HS-5 (cell line): Measurements from ENCODE around the gene NLRP8.
"Not testable (repeated sequence)": the region's sequence is repeated elsewhere in the genome, so short reads cannot be mapped to it uniquely, and the experiment has no call there.

Experiments used
- DNase-seq: peaks from one replicate; pipeline ENCODE4 v3.0.0-alpha.2; 2012; ENCODE audit warnings: low read depth

NLRP8 gene

GRCh38 chr19:55947532-55947931 lies at the start of gene NLRP8:
TSS of gene NLRP8 (plus strand) at chr19:55947832.
- no peak for DNase-seq

- no peak for DNase-seq
Observed at GRCh38 chr19:55898911-55899310, 48.7 kb upstream of the NLRP8 start.

GRCh38 chr19:55901369-55902079 lies 46.1 kb upstream of the NLRP8 start:
- no peak for DNase-seq

- DNase-seq = no peak
Observed at GRCh38 chr19:55902080-55902751, 45.4 kb upstream of the NLRP8 start.

GRCh38 chr19:55907286-55907685 lies 40.3 kb upstream of the NLRP8 start:
- DNase-seq = no peak

GRCh38 chr19:55907746-55908145 lies 39.9 kb upstream of the NLRP8 start:
- no peak for DNase-seq

- no peak for DNase-seq
Observed at GRCh38 chr19:55909801-55910200, 37.8 kb upstream of the NLRP8 start.

- DNase-seq = no peak
Observed at GRCh38 chr19:55912916-55913315, 34.7 kb upstream of the NLRP8 start.

GRCh38 chr19:55913643-55914268 lies 33.9 kb upstream of the NLRP8 start:
- DNase-seq = no peak

GRCh38 chr19:55923556-55923955 lies 24.1 kb upstream of the NLRP8 start:
- DNase-seq = no peak

GRCh38 chr19:55927991-55928390 lies 19.6 kb upstream of the NLRP8 start:
- no peak for DNase-seq

GRCh38 chr19:55929258-55929657 lies 18.4 kb upstream of the NLRP8 start:
- not testable (repeated sequence) for DNase-seq

- DNase-seq = no peak
Observed at GRCh38 chr19:55930996-55931515, 16.6 kb upstream of the NLRP8 start.

GRCh38 chr19:55931936-55932386 lies 15.7 kb upstream of the NLRP8 start, which contains the start of gene NLRP13:
TSS of gene NLRP13 (minus strand) at chr19:55932336. CDS start at chr19:55932311, 25 bp downstream.
- DNase-seq = no peak

GRCh38 chr19:55935206-55935605 lies 12.4 kb upstream of the NLRP8 start:
- no peak for DNase-seq

GRCh38 chr19:55939206-55939605 lies 8.4 kb upstream of the NLRP8 start:
- no peak for DNase-seq

GRCh38 chr19:55940306-55940705 lies 7.3 kb upstream of the NLRP8 start:
- DNase-seq = no peak

GRCh38 chr19:55950566-55950965 lies 2.9 kb downstream of the NLRP8 start:
- DNase-seq = not testable (repeated sequence)

GRCh38 chr19:55956431-55956830 lies 8.8 kb downstream of the NLRP8 start:
- no peak for DNase-seq

GRCh38 chr19:55958356-55958755 lies 10.7 kb downstream of the NLRP8 start:
- DNase-seq = no peak

GRCh38 chr19:55959996-55960675 lies 12.5 kb downstream of the NLRP8 start:
- no peak for DNase-seq

- no peak for DNase-seq
Observed at GRCh38 chr19:55962186-55962585, 14.6 kb downstream of the NLRP8 start.
